Measurements from ENCODE around the gene KIDINS220. TPM values are rescaled to one million over a fixed set of nuclear protein-coding genes. Genes with fewer than 3 reads are reported as not detected.
A peak's percentile ranks its signal among the peaks of the same experiment; 100 is the strongest.

KIDINS220 gene
- total RNA-seq: 10 to 100 TPM; 17.0 to 24.8 (median 21.5) TPM
- long read RNA-seq, partial matches to known transcripts: 3 of 4 reads
- long read RNA-seq, other reads (novel, unspliced or antisense): 1 of 4 reads

DNA sequence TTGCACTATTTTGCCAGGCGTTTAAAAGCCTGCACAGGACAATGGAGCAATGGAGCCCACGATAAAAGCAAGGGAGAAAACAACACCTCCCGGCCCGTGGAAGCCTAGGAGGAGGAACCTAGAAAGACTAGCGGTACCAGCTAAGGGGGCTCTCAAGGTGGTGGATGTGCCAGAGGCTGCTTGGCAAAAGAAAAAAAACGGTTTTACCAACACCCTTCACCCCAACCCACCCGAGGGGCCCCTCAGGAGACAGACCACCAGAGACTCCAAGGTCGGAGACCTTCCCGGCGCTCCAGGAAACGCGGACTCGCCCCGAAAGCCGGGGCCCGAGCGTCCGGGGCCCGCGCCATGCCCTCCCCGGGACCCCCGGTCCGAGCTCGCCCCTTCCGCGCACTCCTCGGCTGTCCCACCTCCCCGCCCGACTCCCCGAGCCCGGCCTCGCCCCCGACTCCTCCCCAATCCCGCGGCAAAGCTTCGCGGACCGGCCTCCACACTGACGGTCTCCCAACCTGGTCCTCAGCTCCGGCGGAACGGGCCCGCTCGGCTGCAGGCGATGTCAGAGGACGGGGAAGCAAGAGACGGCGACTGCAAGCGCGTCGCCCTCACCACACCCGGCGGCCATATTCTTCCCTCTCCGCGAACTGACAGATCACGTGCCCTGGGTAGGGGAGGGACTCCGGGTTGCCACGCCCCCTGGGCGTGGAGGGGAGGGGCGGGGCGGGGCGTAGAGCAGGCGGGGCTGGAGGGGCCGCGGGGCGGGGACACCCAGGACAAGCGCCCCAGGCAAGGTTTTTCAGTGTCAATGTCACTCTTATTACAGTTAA is at the start of gene KIDINS220:
Gene KIDINS220 (minus strand): TSS at position 643 of the 824 bp plus-strand sequence. CDS start 10,520 bp downstream, outside the sequence.
- Histone ChIP-seq H3K9me3 (no peaks in the 10 kb centered on the region), H3K4me1 (peaks cover 0 to 15% (median 2%) of the 10 kb centered on the region in 4 donors), H3K27me3 (no peaks in the 10 kb centered on the region), H3K36me3 (no peaks in the 10 kb centered on the region), H3K27ac (peak within 1 kb of the TSS; percentile 56 to 62 (median 60)), H3K4me3 (peak within 1 kb of the TSS; percentile 75 to 94 (median 79))
- intact Hi-C loops (cut with DNase I): no loop called here
- peak; percentile 88 to 90 (median 90) for DNase-seq
- peak; percentile 98 to 99 (median 98) for ATAC-seq
- peak; percentile 64 for TF ChIP-seq POLR2A (IDR thresholded peaks at IDR 0.05)
- TF ChIP-seq, protein P1, sequence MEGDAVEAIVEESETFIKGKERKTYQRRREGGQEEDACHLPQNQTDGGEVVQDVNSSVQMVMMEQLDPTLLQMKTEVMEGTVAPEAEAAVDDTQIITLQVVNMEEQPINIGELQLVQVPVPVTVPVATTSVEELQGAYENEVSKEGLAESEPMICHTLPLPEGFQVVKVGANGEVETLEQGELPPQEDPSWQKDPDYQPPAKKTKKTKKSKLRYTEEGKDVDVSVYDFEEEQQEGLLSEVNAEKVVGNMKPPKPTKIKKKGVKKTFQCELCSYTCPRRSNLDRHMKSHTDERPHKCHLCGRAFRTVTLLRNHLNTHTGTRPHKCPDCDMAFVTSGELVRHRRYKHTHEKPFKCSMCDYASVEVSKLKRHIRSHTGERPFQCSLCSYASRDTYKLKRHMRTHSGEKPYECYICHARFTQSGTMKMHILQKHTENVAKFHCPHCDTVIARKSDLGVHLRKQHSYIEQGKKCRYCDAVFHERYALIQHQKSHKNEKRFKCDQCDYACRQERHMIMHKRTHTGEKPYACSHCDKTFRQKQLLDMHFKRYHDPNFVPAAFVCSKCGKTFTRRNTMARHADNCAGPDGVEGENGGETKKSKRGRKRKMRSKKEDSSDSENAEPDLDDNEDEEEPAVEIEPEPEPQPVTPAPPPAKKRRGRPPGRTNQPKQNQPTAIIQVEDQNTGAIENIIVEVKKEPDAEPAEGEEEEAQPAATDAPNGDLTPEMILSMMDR (IDR thresholded peaks at IDR 0.05): no peak
- 0% methylated on average over 21 of the region's 67 CpGs for WGBS (ENCODE audit: insufficient coverage, low coverage, low lambda C conversion rate, missing lambda C conversion rate)

DNA sequence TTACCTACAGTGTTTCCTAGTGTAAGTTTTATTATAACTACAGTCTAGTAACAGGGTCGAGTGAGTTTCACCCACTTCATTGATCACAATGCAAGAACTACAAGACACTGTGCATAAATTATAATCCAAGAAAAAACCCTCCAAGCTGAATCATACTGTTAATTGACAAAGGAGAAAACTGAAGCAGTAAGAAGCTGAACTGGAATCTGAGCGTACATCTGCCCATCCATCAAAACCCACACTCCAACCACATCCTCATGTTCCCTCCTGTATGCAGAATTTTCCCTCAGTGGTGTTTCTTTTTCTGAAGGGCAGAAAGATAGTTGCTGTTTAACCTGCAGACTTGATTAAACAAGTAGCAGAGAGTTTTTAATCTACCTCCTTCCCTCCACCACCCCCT is 49.5 kb upstream of the KIDINS220 start:
- no peaks in the 10 kb centered on the region for H3K27me3 ChIP-seq
- H3K4me3 ChIP-seq: no peak overlapping the region
- no peak for DNase-seq
- no peaks in the 10 kb centered on the region for H3K9me3 ChIP-seq
- H3K4me1 ChIP-seq: no peaks in the 10 kb centered on the region
- WGBS (ENCODE audit: insufficient coverage, low coverage, low lambda C conversion rate, missing lambda C conversion rate): 73% methylated on average over 2 of the region's 2 CpGs
- intact Hi-C loops (cut with DNase I): no loop called here
- no peak for ATAC-seq
- TF ChIP-seq, protein P1 (IDR thresholded peaks at IDR 0.05): no peak
- no peak for TF ChIP-seq POLR2A (IDR thresholded peaks at IDR 0.05)
- no peak overlapping the region for H3K27ac ChIP-seq
- H3K36me3 ChIP-seq: no peaks in the 10 kb centered on the region

DNA sequence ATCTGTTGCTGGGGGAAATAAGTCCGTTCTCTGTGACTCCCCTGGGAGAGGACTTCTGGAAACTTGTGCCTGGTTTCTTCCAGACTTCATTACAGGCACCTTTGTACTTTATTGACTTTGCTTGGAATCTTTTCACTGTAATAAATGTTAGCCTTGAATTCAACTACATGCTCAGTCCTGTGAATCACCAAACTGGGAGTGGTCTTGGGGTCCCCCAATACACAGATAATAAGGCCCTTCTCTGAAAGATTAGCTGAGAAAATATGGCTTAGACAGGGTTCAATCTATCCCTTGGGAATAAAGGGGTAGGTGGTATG is 48.7 kb upstream of the KIDINS220 start:
- ATAC-seq (no peak), DNase-seq (no peak)
- TF ChIP-seq POLR2A (IDR thresholded peaks at IDR 0.05): no peak
- Histone ChIP-seq H3K4me3 (no peak overlapping the region), H3K27ac (no peak overlapping the region), H3K36me3 (no peaks in the 10 kb centered on the region), H3K4me1 (no peaks in the 10 kb centered on the region), H3K9me3 (no peaks in the 10 kb centered on the region), H3K27me3 (no peaks in the 10 kb centered on the region)
- WGBS (ENCODE audit: insufficient coverage, low coverage, low lambda C conversion rate, missing lambda C conversion rate): 80% methylated on average over 1 of the region's 1 CpG
- intact Hi-C loops (cut with DNase I): no loop called here

DNA sequence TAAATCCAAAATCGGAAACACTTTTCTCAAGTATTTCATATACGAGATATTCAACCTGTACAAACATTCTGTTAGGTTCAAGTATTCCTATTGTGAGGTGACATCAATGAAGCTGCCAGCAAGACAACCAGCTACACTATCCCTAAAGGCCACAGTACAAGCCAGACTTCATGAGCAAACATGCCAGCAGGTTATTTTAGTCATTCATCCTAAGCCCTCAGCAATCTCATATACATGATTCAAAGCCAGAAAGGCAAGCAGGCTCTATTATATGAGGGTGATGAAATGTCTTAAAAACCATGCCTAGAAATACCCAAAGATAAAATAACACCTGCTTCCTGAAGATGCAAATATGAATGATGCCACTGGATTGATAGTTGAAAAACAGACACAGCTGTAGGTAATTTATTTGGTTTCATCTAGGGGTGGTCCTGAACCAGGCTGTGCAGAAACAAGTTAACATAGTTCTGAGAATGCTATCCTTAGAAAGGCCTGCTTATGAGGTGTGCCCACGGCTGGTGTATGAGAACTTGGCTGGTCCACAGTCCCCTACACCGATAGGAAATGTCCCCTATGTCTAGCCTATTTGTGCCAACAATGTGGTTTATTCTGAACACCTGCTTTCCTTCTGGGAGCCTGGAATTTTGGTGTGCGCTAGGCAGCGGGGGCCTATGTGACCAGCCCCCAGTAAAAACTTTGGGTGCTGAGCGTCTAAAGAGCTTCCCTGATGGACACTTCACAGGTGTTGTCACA is 48.2 kb upstream of the KIDINS220 start:
- WGBS (ENCODE audit: insufficient coverage, low coverage, low lambda C conversion rate, missing lambda C conversion rate): 85% methylated on average over 3 of the region's 7 CpGs
- intact Hi-C loops (cut with DNase I): no loop called here
- Histone ChIP-seq H3K9me3 (no peaks in the 10 kb centered on the region), H3K27me3 (no peaks in the 10 kb centered on the region), H3K36me3 (no peaks in the 10 kb centered on the region), H3K4me3 (no peak overlapping the region), H3K4me1 (no peaks in the 10 kb centered on the region), H3K27ac (no peak overlapping the region)
- TF ChIP-seq, protein P1 (IDR thresholded peaks at IDR 0.05): no peak
- no peak for TF ChIP-seq POLR2A (IDR thresholded peaks at IDR 0.05)
- ATAC-seq (no peak), DNase-seq (no peak)

DNA sequence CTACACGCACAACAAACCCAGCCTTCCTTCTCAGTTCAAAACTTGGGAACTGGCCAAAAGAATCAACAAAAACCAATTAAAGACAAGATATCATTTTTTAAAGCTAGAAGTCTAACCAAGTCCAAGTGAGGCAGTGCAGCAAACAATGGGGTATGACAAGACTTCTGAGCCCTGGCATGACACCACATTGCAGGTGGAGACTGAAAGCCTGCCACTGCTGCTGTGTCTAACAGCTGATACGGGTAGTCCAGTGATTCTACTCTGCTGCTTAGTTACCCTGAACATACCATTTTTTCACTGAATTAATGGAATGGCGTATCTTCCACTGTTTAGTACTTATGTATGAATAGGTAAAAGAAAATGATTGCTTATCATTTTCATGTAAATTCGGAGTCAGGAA is 47.4 kb upstream of the KIDINS220 start:
- Histone ChIP-seq H3K9me3 (no peaks in the 10 kb centered on the region), H3K27me3 (no peaks in the 10 kb centered on the region), H3K27ac (no peak overlapping the region), H3K4me3 (no peak overlapping the region), H3K36me3 (no peaks in the 10 kb centered on the region), H3K4me1 (no peaks in the 10 kb centered on the region)
- no peak for DNase-seq
- 86% methylated on average over 4 of the region's 4 CpGs for WGBS (ENCODE audit: insufficient coverage, low coverage, low lambda C conversion rate, missing lambda C conversion rate)
- intact Hi-C loops (cut with DNase I): no loop called here
- ATAC-seq: no peak
- TF ChIP-seq POLR2A (IDR thresholded peaks at IDR 0.05): no peak
- TF ChIP-seq, protein P1 (IDR thresholded peaks at IDR 0.05): no peak

Measured in right lobe of liver (tissue), 6 donors.